NCI-H774 (cell line): ENCODE results near the gene MFAP3.
A peak's percentile ranks its signal among the peaks of the same experiment; 100 is the strongest.

Experiments
- DNase-seq: peaks from one replicate; lab custom pipeline; 2025; lab: John Stamatoyannopoulos, UW

The MFAP3 gene

DNA sequence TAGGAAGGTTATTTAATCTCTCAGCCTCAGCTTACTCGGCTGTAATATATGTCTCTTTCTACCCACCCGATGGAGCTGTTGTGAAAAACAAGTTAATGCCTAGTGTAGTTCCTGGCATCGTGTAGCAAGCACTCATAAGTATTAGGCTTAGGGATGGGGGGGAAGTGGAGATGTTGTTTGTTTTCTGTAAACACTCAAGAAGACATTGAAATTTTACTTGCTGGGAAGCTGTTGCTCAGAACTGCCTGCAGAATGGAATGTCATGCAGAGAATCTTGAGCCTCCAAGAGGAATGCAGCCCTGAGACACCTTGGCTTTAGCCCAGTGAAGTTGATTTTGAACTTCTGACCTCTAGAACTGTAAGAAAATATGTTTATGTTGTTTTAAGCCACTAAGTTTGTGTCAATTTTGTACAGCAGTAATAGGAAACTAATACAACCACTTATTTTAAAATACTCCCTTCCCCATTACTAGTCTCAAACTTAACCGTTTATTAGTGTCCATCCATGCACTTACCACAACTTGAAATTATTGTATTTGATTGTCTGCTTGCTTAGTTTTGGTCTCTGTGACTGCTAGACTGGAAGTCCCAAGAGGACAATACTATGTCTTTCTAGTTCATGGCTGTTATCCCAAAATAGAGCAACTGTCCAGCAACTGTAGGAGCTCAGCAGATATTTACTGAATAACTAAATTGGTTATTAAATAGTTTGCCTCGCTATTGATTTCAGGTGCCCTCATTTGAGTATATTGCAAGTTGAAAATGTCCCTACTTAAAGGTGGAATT is 53.8 kb downstream of the MFAP3 start:
- DNase-seq, result no peak

DNA sequence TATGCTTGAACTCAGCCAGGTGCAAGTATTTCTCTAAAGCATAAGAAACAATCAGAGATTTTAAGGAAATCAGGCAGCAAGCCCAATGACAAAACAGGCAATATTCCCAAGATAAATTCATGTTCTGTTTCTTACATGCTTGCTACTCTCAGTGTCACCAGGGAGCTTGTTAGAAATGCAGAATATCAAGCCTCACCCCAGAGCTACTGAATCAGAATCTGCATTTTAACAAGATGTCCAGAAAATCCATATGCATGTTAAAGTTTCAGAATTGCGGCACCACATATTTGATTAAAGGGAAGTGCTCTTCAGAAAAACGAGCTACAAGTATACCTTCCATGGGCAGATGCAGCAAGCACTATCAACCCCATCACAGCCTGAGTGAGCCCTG is 54.4 kb downstream of the MFAP3 start:
- no peak for DNase-seq

DNA sequence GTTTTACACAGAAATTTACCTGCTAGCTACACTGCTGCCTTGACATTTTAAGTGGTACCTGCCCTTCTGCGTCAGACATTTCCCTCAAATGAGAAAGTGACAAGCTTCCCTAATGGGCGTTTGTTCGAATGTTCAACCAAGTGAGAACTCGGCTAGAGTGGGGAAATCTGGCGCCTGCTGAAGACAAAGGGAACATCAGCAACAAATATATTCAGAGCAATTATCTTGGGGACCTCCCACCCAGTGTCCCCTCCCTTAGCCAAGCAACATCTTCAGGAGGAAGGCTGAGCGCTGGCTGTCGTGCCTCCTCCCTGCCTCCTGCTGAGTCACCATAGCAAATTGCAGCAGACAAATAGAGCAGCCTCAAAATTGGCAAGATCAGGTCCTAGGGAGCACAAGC is 57.1 kb downstream of the MFAP3 start:
- DNase-seq, result peak; percentile 23

DNA sequence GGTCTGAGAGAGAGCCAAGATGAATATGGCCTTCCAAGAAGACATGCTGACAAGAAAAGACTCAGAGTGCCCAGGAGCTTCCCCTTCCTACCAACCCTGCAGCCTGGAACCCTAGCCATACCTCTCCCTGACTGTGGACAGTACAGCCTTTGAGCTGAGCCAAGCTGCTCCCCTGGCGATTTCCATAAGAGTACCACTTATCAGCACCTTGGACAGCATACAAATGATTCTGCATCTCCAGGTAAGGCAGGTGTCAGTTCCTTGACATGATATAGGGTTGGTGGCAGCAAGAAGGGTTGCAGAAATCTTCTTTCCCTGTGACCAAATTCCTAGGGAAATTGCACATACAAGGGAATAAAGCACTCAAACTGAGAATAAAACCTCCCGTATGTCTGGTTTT is 58.3 kb downstream of the MFAP3 start:
- no peak for DNase-seq

DNA sequence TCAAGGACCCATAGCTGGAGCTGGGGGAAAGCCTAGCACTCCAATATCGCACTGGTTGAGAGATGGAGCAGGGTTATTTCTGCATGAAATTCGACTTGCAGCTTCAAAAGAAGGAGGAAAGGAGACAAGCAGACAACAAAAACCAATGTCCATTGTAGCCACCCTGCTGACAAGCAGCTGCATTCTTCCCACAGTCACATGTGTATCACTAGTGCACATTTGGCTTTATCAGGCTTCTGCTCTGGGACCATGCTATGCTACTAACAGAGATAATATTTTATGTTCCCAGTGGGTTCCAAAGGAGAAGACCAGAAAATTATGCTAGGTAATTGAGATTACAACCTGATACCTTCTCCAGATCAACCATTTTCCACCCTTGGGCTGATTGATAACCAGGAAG is 59.7 kb downstream of the MFAP3 start:
- no peak for DNase-seq

DNA sequence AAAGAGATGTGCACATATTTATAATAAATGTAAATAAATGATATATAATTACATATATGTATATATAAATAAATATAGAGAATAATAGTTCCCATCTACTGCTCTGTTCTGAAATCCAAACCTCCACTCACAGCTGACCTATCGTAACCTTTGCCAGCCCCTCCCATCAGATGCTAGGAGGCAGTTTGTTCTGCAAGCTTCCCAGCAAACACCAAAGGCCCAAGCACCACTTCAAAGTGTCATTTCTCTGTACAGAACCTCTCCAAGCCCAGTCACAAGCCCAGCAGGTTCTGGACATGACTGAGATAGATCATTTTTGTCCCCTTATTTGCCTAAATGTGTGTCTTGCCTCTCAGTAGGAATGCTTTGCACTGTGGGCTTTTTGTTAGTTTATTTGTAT is 62.4 kb downstream of the MFAP3 start:
- DNase-seq, result no peak

DNA sequence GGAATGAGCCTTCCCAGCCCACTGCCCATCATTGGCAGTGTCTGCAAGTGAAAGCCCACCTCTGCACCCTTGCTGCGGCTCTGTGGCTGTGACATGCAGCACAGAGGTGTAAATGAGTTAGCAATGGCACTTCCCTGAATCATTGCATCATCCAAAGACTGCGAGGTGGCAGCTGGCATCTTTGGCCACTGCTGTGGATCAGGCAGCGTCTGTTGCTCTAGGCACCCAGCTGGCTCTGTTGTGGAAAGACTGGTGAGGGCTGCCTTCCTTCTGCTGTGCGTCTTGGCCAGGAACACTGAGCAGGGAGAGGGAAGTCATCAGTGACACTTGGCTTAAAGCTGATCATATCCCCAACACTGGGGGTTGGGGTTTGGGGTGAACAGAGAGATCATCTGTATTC is 64.5 kb downstream of the MFAP3 start:
- no peak for DNase-seq
